SK-N-SH (cell line): ENCODE results near the gene RAD21L1.

Experiments used
- JUND ChIP-seq: IDR thresholded peaks from 2 replicates; pipeline ENCODE4 v1.4.0; 2012
- MAX ChIP-seq: IDR thresholded peaks from 2 replicates; pipeline ENCODE4 v1.4.0; 2012; ENCODE audit warnings: low read depth
- POLR2AphosphoS5 ChIP-seq: IDR thresholded peaks from 2 replicates; pipeline ENCODE4 v1.6.1; 2012; ENCODE audit warnings: low read depth, low read length
- RAD21 ChIP-seq: IDR thresholded peaks from 2 replicates; pipeline ENCODE4 v1.6.1; 2012; ENCODE audit warnings: mild to moderate bottlenecking, low read length
- SMC3 ChIP-seq: IDR thresholded peaks from 2 replicates; pipeline ENCODE4 v1.6.1; 2012; ENCODE audit warnings: low read depth, low read length, improper control_type of control experiment

GRCh38 chr20:1178623-1179022, 47.2 kb upstream of the RAD21L1 start:
- TF ChIP-seq POLR2AphosphoS5 = no peak
- TF ChIP-seq SMC3 = no peak
- TF ChIP-seq RAD21 = no peak
- no peak for TF ChIP-seq JUND
- TF ChIP-seq MAX = no peak
